ENCODE results near the gene PSMA7.

PSMA7 gene

DNA sequence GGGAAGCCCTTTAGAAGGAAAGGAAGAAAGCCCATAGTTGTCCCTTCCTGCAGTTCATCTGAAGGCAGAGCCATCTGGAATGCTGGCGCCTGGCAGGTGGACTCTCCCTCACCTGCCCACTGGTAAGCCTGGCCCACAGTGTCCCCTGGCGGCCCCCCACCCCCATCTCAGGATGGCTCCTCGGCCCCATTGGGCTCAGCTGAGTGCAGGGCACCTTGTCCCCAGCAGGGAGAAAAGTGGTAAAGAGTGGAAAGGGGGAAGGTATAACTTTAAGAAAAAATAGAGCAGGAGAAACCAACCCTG is 13.0 kb upstream of the PSMA7 start:
- no peaks in the 10 kb centered on the region for H3K27me3 ChIP-seq (ENCODE audit: insufficient read depth, poor library complexity, severe bottlenecking)
- TF ChIP-seq CTCF (IDR thresholded peaks at IDR 0.05; ENCODE audit: poor library complexity, severe bottlenecking) = no peak
- H3K27ac ChIP-seq (ENCODE audit: poor library complexity, severe bottlenecking) = peak overlapping the region; percentile 12
- no peaks in the 10 kb centered on the region for H3K9me3 ChIP-seq (ENCODE audit: severe bottlenecking)
- peaks cover 36% of the 10 kb centered on the region for H3K4me1 ChIP-seq (ENCODE audit: insufficient read depth, poor library complexity, severe bottlenecking)
- DNase-seq (ENCODE audit: low spot score) (no peak), ATAC-seq (ENCODE audit: low read depth) (no peak)
- H3K36me3 ChIP-seq (ENCODE audit: low read depth) = peaks cover 38% of the 10 kb centered on the region
- H3K4me3 ChIP-seq (ENCODE audit: severe bottlenecking) = no peak overlapping the region

DNA sequence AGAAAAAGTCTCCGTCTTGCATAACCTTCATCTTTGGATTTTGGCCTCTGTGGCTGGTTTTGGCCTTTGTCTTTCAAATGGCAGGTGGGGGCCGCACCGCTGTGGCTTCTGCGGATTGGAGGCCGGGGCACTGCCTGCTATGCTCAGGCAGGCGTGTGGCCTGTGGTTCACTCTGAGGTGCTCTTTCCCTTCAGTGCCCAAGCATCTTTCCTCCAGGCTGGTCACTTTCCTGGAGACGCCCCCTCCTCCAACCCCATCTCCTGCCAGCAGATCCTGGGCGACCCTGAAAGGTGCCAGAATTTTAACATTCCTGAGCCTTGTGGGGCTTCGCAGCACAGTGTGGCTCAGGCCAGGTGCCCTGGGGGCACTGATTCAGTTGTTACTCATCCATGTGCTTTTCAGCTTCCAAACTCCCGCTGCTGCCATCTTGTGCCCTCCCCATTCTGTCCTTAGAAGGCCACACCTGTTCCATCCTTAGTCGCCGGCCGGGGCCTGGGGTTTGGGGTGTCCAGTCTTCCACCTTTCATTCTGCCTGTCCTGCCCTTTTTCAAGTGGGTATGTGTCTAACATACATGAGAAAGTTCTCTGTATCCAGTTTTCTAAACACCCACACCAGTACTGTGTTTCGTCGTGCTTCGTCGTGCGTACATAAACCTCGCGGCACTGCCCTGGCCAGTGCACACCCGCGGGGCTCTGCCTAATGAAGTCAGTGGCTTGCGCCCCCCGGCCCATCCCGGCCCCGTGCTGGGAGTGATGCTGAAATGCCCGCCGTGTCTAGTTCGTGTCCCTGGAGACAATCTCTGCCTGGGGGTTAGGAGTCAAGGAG is 12.4 kb upstream of the PSMA7 start:
- DNase-seq (ENCODE audit: low spot score) (peak; percentile 95), ATAC-seq (ENCODE audit: low read depth) (peak; percentile 71)
- Histone ChIP-seq H3K4me3 (ENCODE audit: severe bottlenecking) (no peak overlapping the region), H3K27ac (ENCODE audit: poor library complexity, severe bottlenecking) (peak overlapping the region; percentile 12), H3K36me3 (ENCODE audit: low read depth) (peaks cover 37% of the 10 kb centered on the region), H3K4me1 (ENCODE audit: insufficient read depth, poor library complexity, severe bottlenecking) (peaks cover 30% of the 10 kb centered on the region), H3K27me3 (ENCODE audit: insufficient read depth, poor library complexity, severe bottlenecking) (no peaks in the 10 kb centered on the region), H3K9me3 (ENCODE audit: severe bottlenecking) (no peaks in the 10 kb centered on the region)
- no peak for TF ChIP-seq CTCF (IDR thresholded peaks at IDR 0.05; ENCODE audit: poor library complexity, severe bottlenecking)

GRCh38 chr20:62151835-62152364 is 8.7 kb upstream of the PSMA7 start:
- H3K4me1 ChIP-seq (ENCODE audit: insufficient read depth, poor library complexity, severe bottlenecking) = peaks cover 31% of the 10 kb centered on the region
- DNase-seq (ENCODE audit: low spot score) (peak; percentile 86), ATAC-seq (ENCODE audit: low read depth) (no peak)
- H3K9me3 ChIP-seq (ENCODE audit: severe bottlenecking) = no peaks in the 10 kb centered on the region
- TF ChIP-seq CTCF (IDR thresholded peaks at IDR 0.05; ENCODE audit: poor library complexity, severe bottlenecking) = no peak
- H3K4me3 ChIP-seq (ENCODE audit: severe bottlenecking) = no peak overlapping the region
- no peaks in the 10 kb centered on the region for H3K27me3 ChIP-seq (ENCODE audit: insufficient read depth, poor library complexity, severe bottlenecking)
- peaks cover 31% of the 10 kb centered on the region for H3K36me3 ChIP-seq (ENCODE audit: low read depth)
- H3K27ac ChIP-seq (ENCODE audit: poor library complexity, severe bottlenecking) = no peak overlapping the region

DNA sequence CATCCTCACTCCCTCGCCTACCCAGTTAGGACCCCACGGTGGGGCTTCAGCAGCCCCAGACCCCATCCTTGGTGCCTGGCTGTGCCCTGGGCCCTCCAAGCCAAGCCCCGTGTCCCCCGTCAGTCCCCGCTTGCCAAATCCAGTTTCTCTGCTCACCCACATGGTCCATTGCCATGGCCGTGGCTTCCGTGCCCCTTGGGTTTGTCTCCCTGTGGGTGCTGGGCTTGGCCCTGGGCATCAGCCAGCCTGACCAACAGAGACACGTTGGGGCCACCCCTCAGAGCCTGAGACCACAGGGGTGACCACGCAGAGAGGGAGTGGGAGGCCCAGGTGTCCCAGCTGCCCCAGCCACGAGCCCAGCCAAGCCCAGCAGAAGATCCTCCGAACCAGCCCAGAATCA is 8.0 kb upstream of the PSMA7 start:
- Histone ChIP-seq H3K27ac (ENCODE audit: poor library complexity, severe bottlenecking) (no peak overlapping the region), H3K4me3 (ENCODE audit: severe bottlenecking) (no peak overlapping the region), H3K36me3 (ENCODE audit: low read depth) (peaks cover 31% of the 10 kb centered on the region), H3K27me3 (ENCODE audit: insufficient read depth, poor library complexity, severe bottlenecking) (no peaks in the 10 kb centered on the region), H3K9me3 (ENCODE audit: severe bottlenecking) (no peaks in the 10 kb centered on the region), H3K4me1 (ENCODE audit: insufficient read depth, poor library complexity, severe bottlenecking) (peaks cover 30% of the 10 kb centered on the region)
- no peak for ATAC-seq (ENCODE audit: low read depth)
- TF ChIP-seq CTCF (IDR thresholded peaks at IDR 0.05; ENCODE audit: poor library complexity, severe bottlenecking) = no peak
- peak; percentile 88 for DNase-seq (ENCODE audit: low spot score)

DNA sequence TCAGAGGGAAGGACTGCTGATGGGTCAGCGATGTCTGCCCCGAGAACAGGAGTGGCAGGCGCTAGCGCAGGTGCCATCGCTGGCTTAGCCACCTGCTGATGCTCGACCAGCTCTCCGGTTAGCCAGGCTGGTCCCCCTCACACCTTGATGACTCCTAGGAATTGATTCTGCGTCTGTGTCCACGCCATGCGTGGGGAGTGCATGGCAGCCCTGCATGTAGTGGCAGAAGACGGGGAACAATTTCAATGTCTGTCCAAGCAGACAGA is 7.0 kb upstream of the PSMA7 start:
- Histone ChIP-seq H3K4me3 (ENCODE audit: severe bottlenecking) (no peak overlapping the region), H3K27ac (ENCODE audit: poor library complexity, severe bottlenecking) (peak overlapping the region; percentile 44), H3K9me3 (ENCODE audit: severe bottlenecking) (no peaks in the 10 kb centered on the region), H3K4me1 (ENCODE audit: insufficient read depth, poor library complexity, severe bottlenecking) (peaks cover 20% of the 10 kb centered on the region), H3K27me3 (ENCODE audit: insufficient read depth, poor library complexity, severe bottlenecking) (no peaks in the 10 kb centered on the region), H3K36me3 (ENCODE audit: low read depth) (peaks cover 35% of the 10 kb centered on the region)
- no peak; the same call in 2 of the 3 replicates for ATAC-seq (ENCODE audit: low read depth)
- DNase-seq (ENCODE audit: low spot score) = peak; percentile 82
- no peak for TF ChIP-seq CTCF (IDR thresholded peaks at IDR 0.05; ENCODE audit: poor library complexity, severe bottlenecking)

Measured in RWPE2 (cell line).